ENCODE measurements around the gene STIP1. TPM values are rescaled to one million over a fixed set of nuclear protein-coding genes. Genes with fewer than 3 reads are reported as not detected.

STIP1 gene
- total and polyA plus RNA-seq, 9 of the 15 experiments (the other 6 are each of a cell fraction or from before 2014, with no cell fraction given), result 58.1 to 465 (median 346) TPM

- no peak for TF ChIP-seq GMEB1 (CRISPR knock-in tag; IDR thresholded peaks at IDR 0.05)
- no peak; the same call in 1 of the 2 replicates for TF ChIP-seq NFIC (IDR thresholded peaks at IDR 0.05)
- TF ChIP-seq KAT2B (IDR thresholded peaks at IDR 0.05; ENCODE audit: low read depth, low read length), result no peak
- TF ChIP-seq, protein P1, sequence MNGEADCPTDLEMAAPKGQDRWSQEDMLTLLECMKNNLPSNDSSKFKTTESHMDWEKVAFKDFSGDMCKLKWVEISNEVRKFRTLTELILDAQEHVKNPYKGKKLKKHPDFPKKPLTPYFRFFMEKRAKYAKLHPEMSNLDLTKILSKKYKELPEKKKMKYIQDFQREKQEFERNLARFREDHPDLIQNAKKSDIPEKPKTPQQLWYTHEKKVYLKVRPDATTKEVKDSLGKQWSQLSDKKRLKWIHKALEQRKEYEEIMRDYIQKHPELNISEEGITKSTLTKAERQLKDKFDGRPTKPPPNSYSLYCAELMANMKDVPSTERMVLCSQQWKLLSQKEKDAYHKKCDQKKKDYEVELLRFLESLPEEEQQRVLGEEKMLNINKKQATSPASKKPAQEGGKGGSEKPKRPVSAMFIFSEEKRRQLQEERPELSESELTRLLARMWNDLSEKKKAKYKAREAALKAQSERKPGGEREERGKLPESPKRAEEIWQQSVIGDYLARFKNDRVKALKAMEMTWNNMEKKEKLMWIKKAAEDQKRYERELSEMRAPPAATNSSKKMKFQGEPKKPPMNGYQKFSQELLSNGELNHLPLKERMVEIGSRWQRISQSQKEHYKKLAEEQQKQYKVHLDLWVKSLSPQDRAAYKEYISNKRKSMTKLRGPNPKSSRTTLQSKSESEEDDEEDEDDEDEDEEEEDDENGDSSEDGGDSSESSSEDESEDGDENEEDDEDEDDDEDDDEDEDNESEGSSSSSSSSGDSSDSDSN (IDR thresholded peaks at IDR 0.05; ENCODE audit: borderline replicate concordance in 1 of 2, low read depth in 2 of 2, low read length in 2 of 2), result 0 out of 4 replicates have a peak, but pooled peaks of 1 of the 2 experiments have one; percentile 59
- no peak for TF ChIP-seq MED1 (CRISPR knock-in tag; IDR thresholded peaks at IDR 0.05; ENCODE audit: borderline replicate concordance)
- TF ChIP-seq POLR2G (IDR thresholded peaks at IDR 0.05; ENCODE audit: low read depth, low read length), result peak; percentile 89
- peak; percentile 84 for TF ChIP-seq FOSL1 (tag; conservative IDR thresholded peaks at IDR 0.05)
- TF ChIP-seq ZFP1 (CRISPR knock-in tag; IDR thresholded peaks at IDR 0.05), result no peak
- TF ChIP-seq, protein P2, sequence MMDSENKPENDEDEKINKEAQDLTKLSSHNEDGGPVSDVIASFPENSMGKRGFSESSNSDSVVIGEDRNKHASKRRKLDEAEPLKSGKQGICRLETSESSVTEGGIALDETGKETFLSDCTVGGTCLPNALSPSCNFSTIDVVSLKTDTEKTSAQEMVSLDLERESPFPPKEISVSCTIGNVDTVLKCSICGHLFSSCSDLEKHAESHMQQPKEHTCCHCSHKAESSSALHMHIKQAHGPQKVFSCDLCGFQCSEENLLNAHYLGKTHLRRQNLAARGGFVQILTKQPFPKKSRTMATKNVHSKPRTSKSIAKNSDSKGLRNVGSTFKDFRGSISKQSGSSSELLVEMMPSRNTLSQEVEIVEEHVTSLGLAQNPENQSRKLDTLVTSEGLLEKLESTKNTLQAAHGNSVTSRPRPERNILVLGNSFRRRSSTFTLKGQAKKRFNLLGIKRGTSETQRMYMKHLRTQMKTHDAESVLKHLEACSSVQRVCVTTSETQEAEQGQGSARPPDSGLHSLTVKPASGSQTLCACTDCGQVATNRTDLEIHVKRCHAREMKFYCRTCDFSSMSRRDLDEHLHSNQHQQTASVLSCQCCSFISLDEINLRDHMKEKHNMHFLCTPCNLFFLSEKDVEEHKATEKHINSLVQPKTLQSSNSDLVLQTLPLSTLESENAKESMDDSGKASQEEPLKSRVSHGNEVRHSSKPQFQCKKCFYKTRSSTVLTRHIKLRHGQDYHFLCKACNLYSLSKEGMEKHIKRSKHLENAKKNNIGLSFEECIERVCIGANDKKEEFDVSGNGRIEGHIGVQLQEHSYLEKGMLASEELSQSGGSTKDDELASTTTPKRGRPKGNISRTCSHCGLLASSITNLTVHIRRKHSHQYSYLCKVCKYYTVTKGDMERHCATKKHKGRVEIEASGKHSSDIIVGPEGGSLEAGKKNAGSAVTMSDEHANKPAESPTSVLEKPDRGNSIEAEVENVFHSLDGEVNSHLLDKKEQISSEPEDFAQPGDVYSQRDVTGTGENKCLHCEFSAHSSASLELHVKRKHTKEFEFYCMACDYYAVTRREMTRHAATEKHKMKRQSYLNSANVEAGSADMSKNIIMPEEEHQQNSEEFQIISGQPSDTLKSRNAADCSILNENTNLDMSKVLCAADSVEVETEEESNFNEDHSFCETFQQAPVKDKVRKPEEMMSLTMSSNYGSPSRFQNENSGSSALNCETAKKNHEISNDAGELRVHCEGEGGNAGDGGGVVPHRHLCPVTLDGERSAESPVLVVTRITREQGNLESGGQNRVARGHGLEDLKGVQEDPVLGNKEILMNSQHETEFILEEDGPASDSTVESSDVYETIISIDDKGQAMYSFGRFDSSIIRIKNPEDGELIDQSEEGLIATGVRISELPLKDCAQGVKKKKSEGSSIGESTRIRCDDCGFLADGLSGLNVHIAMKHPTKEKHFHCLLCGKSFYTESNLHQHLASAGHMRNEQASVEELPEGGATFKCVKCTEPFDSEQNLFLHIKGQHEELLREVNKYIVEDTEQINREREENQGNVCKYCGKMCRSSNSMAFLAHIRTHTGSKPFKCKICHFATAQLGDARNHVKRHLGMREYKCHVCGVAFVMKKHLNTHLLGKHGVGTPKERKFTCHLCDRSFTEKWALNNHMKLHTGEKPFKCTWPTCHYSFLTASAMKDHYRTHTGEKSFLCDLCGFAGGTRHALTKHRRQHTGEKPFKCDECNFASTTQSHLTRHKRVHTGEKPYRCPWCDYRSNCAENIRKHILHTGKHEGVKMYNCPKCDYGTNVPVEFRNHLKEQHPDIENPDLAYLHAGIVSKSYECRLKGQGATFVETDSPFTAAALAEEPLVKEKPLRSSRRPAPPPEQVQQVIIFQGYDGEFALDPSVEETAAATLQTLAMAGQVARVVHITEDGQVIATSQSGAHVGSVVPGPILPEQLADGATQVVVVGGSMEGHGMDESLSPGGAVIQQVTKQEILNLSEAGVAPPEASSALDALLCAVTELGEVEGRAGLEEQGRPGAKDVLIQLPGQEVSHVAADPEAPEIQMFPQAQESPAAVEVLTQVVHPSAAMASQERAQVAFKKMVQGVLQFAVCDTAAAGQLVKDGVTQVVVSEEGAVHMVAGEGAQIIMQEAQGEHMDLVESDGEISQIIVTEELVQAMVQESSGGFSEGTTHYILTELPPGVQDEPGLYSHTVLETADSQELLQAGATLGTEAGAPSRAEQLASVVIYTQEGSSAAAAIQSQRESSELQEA (IDR thresholded peaks at IDR 0.05; ENCODE audit: low read depth), result no peak
- 0 out of 2 replicates have a peak, but pooled peaks have one; percentile 64 for TF ChIP-seq SUPT5H (IDR thresholded peaks at IDR 0.05)
- TF ChIP-seq MAFG (tag; conservative IDR thresholded peaks at IDR 0.05), result no peak
- TF ChIP-seq, protein P3, sequence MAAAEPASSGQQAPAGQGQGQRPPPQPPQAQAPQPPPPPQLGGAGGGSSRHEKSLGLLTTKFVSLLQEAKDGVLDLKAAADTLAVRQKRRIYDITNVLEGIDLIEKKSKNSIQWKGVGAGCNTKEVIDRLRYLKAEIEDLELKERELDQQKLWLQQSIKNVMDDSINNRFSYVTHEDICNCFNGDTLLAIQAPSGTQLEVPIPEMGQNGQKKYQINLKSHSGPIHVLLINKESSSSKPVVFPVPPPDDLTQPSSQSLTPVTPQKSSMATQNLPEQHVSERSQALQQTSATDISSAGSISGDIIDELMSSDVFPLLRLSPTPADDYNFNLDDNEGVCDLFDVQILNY (CRISPR knock-in tag; IDR thresholded peaks at IDR 0.05), result no peak
- TF ChIP-seq HDAC8 (tag; IDR thresholded peaks at IDR 0.05), result no peak
Measured at GRCh38 chr11:64245797-64246620, 60.0 kb downstream of the STIP1 start (continued).
